Calu3 (cell line): ENCODE data around the gene WDR93. TPM values are rescaled to one million over a fixed set of nuclear protein-coding genes. Genes with fewer than 3 reads are reported as not detected.

Experiments used
- BruUV-seq: library from RNA; stranded (reverse); fragments of 400-500 nt; replicated peaks from 2 replicates; lab custom pipeline; 2021; lab: Mats Ljungman, UMichigan
- CTCF ChIA-PET: fragments of 300-600 bp; sonication (Branson Sonifier 250); formaldehyde crosslinking; loops from one replicate; lab custom pipeline; 2022; ENCODE audit warnings: antibody characterized with exemption; lab: Charles Lee
- DNase-seq: peaks from one replicate; pipeline ENCODE4 v3.0.0; 2022
- H3K27ac Mint-ChIP-seq: one replicate; pipeline ENCODE4 v1.8.0; 2022; ENCODE audit warnings: mixed read lengths; ENCODE audit not compliant: unreplicated experiment
- H3K27me3 Mint-ChIP-seq: one replicate; pipeline ENCODE4 v1.8.0; 2022; ENCODE audit warnings: mixed read lengths; ENCODE audit not compliant: unreplicated experiment
- H3K36me3 Mint-ChIP-seq: one replicate; pipeline ENCODE4 v1.8.0; 2022; ENCODE audit warnings: mild to moderate bottlenecking, moderate library complexity, mixed read lengths; ENCODE audit not compliant: insufficient read depth, unreplicated experiment
- H3K4me1 Mint-ChIP-seq: one replicate; pipeline ENCODE4 v1.8.0; 2022; ENCODE audit warnings: mild to moderate bottlenecking, low read depth, mixed read lengths; ENCODE audit not compliant: unreplicated experiment
- H3K4me3 Mint-ChIP-seq: one replicate; pipeline ENCODE4 v1.8.0; 2022; ENCODE audit warnings: mild to moderate bottlenecking, low read depth, moderate library complexity, mixed read lengths; ENCODE audit not compliant: unreplicated experiment
- H3K9me3 Mint-ChIP-seq: one replicate; pipeline ENCODE4 v1.8.0; 2022; ENCODE audit warnings: low read depth, mixed read lengths; ENCODE audit not compliant: unreplicated experiment
- CTCF ChIP-seq: fragments of 200-600 bp; IDR thresholded peaks from one replicate; pipeline ENCODE4 v1.8.0; 2022; ENCODE audit warnings: antibody characterized with exemption; ENCODE audit not compliant: unreplicated experiment
- intact Hi-C: fragments of 100-400 bp; cut with micrococcal nuclease; formaldehyde crosslinking; loops from one replicate; pipeline ENCODE4 v1.10.0; 2022; ENCODE audit not compliant: unreplicated experiment
- total RNA-seq: library from RNA; stranded (reverse); gene quantifications from 2 replicates; pipeline ENCODE4 v1.2.3, GENCODE V29; 2022

WDR93 gene
- total RNA-seq, 1 experiment from 2014 or later = not detected

GRCh38 chr15:89760303-89761008 lies 69.8 kb downstream of the WDR93 start:
- peak overlapping the region; percentile 49 for H3K4me3 Mint-ChIP-seq
- no peaks in the 10 kb centered on the region for H3K36me3 Mint-ChIP-seq
- CTCF ChIA-PET = interaction anchor here (0.6 to 3.4 kb wide), 26 partner anchors 9 to 454 kb away, joined by 3 to 166 read pairs (median 5); partner anchors contain the start of genes AP3S2, ARPIN, MESP1 and TICRR
- H3K27me3 Mint-ChIP-seq = no peaks in the 10 kb centered on the region
- peak; percentile 95 for TF ChIP-seq CTCF
- intact Hi-C loops = loop anchor here (1.0 to 2.0 kb wide), 2 partner anchors 84 to 115 kb away; no protein-coding TSS in a partner anchor
- H3K4me1 Mint-ChIP-seq = peaks cover 38% of the 10 kb centered on the region
- no peaks in the 10 kb centered on the region for H3K9me3 Mint-ChIP-seq
- peak overlapping the region; percentile 60 for H3K27ac Mint-ChIP-seq
- no TSS peak for BruUV-seq
- peak; percentile 95 for DNase-seq

GRCh38 chr15:89761009-89761831 lies 70.6 kb downstream of the WDR93 start:
- Mint-ChIP-seq H3K36me3 (no peaks in the 10 kb centered on the region), H3K27ac (peak overlapping the region; percentile 60), H3K9me3 (no peaks in the 10 kb centered on the region), H3K4me3 (peak overlapping the region; percentile 49), H3K27me3 (no peaks in the 10 kb centered on the region), H3K4me1 (peaks cover 30% of the 10 kb centered on the region)
- TF ChIP-seq CTCF = peak; percentile 21
- DNase-seq = peak; percentile 73
- BruUV-seq = no TSS peak
- CTCF ChIA-PET = interaction anchor here (0.6 to 3.4 kb wide), 26 partner anchors 10 to 1272 kb away, joined by 3 to 166 read pairs (median 5); partner anchors contain the start of genes ARPIN, MESP1 and TICRR
- intact Hi-C loops = loop anchor here (2.0 kb wide), 1 partner anchor 84 kb away; no protein-coding TSS in a partner anchor

GRCh38 chr15:89761929-89762328 lies 71.3 kb downstream of the WDR93 start:
- intact Hi-C loops = loop anchor here (2.0 kb wide), 1 partner anchor 83 kb away; no protein-coding TSS in a partner anchor
- BruUV-seq = no TSS peak

More at GRCh38 chr15:89761929-89762328, 71.3 kb downstream of the WDR93 start:
- H3K4me3 Mint-ChIP-seq = no peak overlapping the region
- H3K9me3 Mint-ChIP-seq = no peaks in the 10 kb centered on the region
- no peak for DNase-seq
- CTCF ChIA-PET = interaction anchor here (0.6 to 3.4 kb wide), 12 partner anchors 11 to 1271 kb away, joined by 3 to 166 read pairs (median 6); partner anchors contain the start of gene MESP1
- peak overlapping the region; percentile 60 for H3K27ac Mint-ChIP-seq
- no peak for TF ChIP-seq CTCF
- no peaks in the 10 kb centered on the region for H3K27me3 Mint-ChIP-seq
- no peaks in the 10 kb centered on the region for H3K36me3 Mint-ChIP-seq
- peaks cover 29% of the 10 kb centered on the region for H3K4me1 Mint-ChIP-seq
